GM19455 (cell line): ENCODE measurements around the gene VEZT.

Experiments
- ATAC-seq: cut with Tn5 transposase; IDR thresholded peaks from one replicate; pipeline ENCODE4 v1.9.1; 2021; ENCODE audit not compliant: unreplicated experiment

The VEZT gene

DNA sequence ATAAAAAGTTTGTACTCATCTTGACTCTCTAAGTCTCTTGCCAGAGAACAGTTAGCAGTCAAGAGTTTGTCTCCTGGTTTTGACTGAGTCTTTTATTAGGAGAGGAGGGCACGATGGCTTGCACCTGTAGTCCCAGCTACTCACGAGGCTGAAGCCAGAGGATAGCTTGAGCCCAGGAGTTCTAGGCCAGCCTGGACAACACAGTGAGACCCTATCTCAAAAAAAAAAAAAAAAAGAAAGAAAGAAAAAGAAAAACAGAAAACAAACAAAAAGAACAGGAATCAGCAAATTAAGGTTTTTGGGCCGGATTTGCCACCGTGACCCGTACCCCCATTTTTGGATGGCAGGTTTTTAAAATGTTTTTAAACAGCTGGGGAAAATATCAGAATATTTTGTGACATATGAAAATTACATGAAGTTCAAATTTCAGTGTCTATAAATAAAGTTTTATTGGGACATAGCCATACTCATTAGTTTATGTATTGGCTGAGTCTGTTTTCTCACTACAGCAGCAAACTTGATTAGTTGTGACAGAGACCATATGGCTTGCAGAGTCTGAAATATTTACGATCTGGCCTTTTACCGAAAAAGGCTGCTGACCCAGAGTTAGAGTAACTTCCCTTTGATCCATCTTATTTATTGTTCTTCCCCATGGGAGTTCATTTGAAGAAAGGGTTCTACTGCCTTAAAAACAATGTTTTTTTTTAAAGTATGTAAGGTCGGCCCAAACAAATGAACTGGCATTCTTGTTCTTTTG is 31.2 kb downstream of the VEZT start:
- ATAC-seq: no peak

DNA sequence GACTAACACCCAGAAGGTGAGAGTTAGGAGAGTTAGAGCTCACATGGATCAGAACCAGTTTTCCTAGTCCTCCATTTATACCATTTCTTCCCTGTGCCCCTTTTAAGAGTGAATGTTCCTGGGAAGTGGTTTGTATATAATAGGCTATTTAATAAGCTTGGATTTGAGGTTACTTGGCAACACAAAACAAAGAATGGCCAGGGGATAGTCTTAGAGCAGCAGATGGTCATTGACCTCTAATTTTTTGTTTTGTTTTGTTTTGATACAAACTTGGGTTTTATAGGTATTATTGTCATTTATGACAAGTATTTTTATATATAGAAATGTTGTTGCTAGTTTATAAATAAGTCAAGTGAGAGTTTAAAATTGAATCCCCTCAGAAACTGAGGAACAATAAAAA is 35.8 kb downstream of the VEZT start:
- no peak for ATAC-seq

DNA sequence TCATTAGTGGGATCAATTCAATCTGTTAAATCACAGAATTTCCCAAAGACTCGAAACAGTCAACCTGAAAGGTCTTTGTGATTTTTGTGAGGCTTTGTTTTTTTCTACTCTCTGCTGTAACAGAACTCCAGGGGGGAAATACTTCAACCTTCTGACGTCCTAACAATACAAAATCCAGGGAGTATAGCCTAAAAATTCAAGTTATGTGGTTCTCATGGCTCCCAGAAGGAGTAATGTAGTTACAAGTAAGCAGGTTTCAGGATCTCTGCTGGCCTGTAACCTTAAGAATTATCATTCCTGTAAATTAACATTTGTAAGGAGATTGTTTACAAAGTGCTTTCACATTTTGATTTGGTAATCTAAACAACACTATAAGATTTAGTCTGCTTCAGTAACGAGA is 39.9 kb downstream of the VEZT start:
- ATAC-seq: no peak

DNA sequence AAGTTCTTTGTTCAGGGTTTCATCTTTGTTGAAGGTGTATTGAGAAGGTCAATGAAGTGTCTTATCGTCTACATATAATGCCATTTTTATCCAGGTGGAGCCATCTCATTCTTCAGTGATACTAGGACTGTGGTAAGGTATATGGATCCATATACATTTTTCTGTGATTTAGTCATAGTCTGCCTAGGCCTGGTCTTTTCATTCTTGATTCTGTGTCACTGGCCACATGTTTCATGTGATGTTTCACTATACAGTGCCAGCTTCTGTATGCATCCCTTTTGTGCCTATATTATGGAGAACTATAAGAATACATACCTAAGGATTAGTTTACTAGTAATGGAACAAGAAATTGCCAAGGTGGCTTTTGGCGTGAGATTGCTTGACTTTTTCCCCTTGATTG is 40.5 kb downstream of the VEZT start:
- no peak for ATAC-seq

DNA sequence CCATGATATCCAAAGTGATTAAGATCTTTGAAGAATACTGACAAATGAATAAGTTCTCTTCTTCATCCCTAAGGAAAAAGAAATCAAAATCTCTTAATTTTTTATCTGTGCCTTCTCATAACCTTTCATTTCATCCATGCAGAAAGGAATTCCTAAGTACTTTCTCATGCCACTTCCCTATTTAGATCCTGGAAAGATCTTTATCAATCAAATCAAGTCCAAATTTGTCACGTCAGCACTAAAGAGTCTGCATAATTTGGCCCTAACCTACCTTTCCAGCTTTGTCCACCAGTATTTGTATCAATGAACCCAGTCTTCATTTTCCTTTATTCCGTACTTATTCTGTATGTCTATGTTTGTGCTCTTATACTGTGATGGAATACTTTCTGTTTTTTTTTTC is 41.2 kb downstream of the VEZT start:
- no peak for ATAC-seq

DNA sequence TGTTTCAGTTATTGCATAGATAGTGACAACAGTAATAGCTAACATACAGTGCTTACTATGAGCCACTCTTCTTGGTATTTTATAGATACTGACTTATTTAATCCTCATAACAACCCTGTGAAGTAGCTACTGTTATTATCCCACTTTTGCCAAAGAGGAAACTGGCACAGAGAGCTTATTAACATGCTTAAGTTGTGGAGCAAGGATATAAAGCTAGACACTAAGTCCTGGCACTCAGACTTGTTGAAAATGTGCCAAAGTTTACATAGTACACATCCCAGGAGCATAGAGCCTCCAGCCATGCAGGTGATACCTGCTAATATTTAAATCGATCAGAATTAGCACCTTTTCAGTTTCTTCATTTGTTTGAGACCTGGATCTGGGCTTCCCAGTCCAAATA is 41.8 kb downstream of the VEZT start:
- no peak for ATAC-seq

DNA sequence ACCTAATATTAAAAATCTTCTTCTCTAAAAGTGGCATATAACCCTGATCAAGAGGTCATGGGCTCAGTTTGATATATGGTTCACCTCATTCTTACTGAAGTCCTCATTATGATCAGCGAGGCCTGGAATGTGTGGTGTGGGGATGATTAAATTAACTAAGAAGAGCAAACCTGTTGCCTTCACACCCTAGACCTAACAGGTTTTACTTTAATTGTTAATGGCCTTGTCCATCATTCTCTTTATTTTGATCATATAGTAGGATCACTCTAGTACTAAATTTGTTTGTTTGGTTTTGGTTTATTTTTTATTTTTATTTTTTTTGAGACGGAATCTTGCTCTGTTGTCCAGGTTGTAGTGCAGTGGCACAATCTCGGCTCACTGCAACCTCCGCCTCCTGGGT is 43.5 kb downstream of the VEZT start:
- ATAC-seq: no peak

DNA sequence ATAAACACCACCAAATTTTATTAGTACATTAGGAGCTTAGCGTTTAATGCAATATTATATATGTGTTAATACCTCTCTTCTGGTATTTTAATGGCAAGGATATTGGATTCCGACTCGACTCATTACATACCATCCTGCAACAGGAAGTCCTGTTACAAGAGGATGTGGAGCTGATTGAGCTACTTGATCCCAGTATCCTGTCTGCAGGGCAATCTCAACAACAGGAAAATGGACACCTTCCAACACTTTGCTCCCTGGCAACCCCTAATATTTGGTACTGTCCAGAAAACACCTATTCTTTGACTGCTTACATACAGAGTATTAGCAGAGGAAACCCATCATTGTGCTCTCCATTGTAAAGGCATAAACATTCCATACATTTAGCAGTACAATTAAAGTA is 45.2 kb downstream of the VEZT start:
- ATAC-seq: no peak

DNA sequence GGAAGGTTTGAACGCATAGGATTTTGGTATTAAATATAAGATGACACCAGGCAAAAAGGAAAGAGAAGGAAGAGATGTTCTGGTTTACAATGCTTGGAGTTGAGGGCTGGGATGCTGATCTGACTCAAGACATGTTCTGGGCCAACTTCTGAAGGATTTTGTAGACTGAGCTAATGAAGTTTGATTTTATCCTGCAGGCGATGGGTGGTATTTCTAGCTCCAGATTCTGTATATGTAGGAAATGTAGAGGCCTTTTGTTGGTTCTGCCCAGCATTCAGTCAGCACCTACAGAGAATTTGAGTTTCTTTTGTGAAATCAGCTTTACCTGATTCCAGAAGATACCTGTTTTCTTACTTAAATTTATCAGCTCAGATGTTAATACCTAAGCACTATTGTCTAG is 48.2 kb downstream of the VEZT start:
- ATAC-seq: no peak

DNA sequence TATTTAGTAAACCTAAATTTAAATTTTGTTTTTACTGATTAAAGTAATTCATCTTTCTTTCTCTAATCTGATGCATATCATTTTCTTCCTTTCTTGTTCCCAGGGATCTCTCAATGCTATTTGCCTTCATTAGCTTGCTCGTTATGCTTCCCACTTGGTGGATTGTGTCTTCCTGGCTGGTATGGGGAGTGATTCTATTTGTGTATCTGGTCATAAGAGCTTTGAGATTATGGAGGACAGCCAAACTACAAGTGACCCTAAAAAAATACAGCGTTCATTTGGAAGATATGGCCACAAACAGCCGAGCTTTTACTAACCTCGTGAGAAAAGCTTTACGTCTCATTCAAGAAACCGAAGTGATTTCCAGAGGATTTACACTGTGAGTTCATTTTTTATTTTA is 48.6 kb downstream of the VEZT start:
- ATAC-seq: no peak

DNA sequence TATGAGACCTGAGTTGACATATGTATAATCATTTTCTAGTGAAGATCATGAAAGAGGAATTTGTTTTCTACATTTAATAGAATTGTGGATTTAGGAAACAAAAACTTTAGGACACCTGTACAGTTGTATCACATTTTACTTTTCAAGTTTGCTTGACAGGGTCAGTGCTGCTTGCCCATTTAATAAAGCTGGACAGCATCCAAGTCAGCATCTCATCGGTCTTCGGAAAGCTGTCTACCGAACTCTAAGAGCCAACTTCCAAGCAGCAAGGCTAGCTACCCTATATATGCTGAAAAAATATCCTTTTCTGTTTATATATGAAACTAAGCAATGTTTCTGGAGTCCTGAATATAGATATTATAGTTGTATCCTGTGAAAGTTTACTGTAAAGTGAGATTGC is 52.3 kb downstream of the VEZT start:
- no peak for ATAC-seq

DNA sequence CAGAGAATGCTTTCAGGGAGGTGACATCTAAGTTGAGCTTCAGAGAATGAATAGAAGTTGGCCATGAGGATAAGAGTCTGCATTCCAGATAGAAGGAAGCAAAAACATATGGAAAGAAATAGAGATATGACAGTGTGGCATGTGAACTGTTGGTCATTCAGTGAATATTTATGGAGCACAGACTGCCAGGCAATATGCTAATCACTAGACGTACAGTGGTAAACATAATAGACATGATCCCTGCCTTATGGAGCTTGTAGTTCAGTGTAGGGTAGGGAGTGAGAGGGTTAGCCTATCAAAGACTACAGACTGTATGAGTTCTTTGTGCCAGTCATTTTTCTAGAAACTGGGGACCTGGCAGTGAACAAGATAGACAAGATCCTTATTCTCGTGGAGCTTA is 53.9 kb downstream of the VEZT start:
- no peak for ATAC-seq

DNA sequence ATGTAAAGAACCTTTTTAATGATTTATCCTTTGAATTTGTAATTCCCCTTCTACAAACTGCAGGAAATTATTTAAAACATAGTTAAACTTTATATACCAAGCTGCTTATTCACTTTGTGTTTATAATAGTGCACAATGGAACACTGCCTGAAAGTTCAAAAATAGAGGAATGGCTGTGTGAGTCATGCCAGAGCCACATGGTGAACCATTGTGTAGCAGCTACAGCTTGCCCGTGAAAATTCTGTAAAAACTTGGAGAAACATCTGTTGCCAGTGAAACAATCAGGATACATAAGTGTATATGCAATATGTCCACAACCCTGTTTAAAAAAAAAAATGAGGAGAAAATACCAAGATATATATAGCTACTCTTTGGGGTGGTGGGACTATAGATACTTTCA is 59.5 kb downstream of the VEZT start:
- ATAC-seq: no peak

DNA sequence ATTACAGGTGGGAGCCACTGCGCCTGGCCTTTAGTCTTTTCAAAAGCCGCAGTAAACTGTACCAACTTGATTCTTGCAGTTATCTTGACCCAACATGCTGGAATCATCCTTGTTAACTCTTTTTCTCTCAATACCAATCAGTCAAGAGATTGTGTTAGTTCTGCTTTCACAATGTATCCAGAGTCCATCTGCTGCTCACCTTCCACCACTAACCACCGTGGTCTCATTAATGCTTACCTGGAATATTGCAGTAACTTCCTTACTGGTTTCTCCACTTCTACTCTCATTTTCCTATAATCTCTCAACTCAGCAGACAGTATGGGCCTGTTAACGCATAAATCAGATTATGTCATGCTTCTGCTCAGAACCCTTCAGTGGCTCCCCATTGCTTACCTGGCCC is 62.2 kb downstream of the VEZT start:
- ATAC-seq: no peak

DNA sequence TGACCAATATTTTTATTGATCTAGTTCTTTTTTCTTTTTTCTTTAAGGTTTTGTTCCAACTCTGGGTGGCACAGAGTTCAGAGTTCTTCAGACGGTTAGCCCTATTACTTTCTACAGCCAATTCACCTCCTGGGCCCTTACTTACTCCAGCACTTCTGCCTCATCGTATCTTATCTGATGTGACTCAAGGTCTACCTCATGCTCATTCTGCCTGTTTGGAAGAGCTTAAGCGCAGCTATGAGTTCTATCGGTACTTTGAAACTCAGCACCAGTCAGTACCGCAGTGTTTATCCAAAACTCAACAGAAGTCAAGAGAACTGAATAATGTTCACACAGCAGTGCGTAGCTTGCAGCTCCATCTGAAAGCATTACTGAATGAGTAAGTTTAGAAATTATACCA is 64.7 kb downstream of the VEZT start:
- no peak for ATAC-seq

DNA sequence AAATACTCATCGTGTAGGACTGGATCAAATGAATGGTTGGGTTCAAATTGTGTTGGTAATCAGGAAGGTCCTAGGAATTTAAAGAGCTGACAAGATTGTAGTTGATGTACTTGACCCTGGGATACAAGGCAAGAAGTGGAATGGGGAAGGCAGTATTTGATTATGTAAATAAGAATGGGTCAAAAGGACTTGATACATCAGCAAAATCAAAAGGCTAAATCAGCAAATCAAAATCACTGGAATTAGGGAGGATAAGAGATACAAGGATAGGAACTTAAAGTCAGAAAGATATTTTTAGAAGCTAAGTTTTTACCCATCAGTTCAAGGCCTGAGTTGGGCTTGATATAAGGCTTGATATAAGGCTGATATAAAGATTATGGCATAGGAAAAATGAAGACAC is 65.8 kb downstream of the VEZT start:
- ATAC-seq: no peak

DNA sequence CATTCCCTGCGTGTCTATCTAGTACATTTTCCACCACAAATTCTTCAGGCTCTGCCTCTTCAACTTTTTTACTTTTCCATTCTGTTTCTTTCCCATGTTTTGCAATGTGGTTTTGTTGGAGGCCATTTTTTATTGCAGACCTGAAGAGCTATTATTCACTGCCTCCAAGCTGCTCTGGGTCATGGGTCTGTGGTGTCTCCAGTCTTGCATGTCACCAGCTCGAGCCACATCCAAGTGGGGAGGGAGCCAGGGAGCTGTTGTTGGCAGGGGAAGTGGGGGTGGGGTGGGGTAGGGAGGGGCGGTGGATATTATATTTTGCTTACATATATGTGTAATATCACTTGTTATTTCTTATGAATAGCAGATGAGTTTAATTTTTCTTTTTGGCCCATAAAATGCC is 69.1 kb downstream of the VEZT start:
- ATAC-seq: no peak

DNA sequence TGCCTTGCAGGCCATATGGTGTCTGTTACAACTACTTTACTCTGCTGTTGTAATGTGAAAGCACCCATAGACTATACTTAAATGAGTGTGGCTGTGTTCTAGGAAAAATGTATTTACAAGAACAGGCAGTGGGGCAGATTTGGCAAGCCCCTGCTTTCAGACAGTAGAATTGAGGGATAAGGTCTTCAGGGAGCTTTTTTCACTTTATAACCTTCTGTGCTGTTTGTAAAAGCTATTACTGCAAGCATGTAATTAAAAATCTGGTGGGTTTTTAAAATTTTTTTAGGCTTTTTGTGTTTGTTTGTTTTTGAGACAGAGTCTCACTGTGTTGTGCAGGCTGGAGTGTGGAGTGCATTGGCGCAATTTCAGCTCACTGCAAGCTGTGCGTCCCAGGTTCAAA is 73.9 kb downstream of the VEZT start:
- no peak for ATAC-seq

DNA sequence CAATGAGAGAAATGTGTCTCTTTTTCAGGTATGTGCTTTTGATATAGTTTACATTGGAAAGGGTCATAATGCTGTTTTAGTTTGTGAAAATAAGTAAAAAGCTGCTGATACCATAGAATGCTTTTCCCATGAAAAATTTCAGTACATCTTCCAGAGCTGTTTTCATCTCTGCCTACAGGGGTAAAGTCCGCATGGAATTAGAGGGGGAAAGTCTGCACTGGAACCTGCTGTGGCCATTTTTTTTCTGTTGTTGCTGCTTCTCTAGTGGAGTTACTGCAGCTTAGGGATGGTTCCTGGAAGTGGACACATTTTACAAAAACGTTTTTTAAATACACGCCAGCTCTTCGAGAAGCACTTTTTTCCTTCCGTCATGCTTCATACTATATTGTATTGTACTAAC is 81.3 kb downstream of the VEZT start:
- no peak for ATAC-seq

DNA sequence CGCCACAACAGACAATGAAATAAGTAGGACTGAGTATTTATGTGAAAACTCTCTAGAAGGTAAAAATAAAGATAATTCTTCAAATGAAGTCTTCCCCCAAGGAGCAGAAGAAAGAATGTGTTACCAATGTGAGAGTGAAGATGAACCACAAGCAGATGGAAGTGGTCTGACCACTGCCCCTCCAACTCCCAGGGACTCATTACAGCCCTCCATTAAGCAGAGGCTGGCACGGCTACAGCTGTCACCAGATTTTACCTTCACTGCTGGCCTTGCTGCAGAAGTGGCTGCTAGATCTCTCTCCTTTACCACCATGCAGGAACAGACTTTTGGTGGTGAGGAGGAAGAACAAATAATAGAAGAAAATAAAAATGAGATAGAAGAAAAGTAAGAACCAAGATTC is 82.7 kb downstream of the VEZT start:
- ATAC-seq: no peak

DNA sequence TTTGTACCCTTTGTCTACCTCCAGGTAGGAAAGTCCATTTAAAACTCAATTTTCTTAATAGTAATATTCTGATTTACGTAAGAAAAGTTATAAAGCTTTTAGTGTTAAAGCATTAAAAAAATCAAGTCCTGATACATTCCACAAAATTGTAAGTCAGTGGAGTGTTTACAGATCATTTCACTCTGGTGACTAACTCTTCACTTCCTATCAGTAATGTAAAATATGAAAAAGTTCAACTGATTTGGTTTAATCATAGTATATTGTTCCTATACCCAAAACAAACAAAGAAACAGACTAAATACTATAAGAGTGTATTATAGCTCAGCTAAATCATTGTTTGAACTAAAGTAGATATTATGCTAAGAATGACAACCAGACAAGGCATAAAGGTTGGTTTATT is 85.9 kb downstream of the VEZT start:
- ATAC-seq: no peak

DNA sequence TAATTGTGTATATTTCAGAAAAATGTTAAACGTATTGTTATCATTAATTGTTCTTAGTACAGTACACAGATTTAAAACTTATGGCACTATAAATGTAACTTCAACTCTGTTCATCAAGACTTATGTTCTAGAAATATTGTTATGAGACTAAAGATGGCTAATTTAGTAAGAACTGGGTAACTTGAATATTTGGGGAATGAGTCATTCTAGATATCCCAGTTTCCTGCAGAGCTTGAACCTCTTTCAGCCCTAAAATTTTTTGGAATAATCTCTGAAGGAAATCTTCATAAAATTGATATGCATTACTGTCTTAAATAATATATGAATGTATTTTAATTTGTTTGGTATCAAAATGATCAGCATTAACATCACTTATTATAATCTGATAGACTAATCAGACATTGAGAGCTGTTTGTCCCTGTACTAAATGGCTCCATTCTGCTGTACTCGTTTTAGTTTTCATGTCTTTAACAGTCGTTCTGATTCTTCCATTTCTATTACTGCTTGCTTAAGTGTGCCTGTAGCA is 87.1 kb downstream of the VEZT start:
- no peak for ATAC-seq

DNA sequence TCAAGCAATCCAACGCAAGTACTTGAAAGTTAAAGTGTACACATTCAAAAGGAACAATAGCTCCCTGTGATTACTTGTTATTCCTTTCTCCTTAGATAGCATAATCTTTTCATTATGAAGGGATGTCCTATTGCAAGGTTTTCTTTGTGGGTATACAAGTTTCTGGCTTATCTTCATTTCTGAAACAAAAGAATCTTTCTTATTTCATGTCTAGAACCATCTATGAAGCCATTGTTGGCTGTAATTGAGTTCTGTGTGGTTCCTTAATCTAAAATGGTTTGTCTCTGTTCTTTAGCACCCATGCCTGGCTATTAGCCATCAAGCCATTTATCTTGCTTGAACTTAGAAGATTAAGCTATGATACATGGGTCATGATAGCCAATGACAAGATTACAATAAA is 95.0 kb downstream of the VEZT start:
- ATAC-seq: no peak
